Measurements from ENCODE around the gene C1QTNF9. TPM values are rescaled to one million over a fixed set of nuclear protein-coding genes. Genes with fewer than 3 reads are reported as not detected.

Gene C1QTNF9
- total and polyA plus RNA-seq, 2 of the 4 experiments (the other 2 are of a cell fraction), result 0.18 to 0.21 TPM

- Histone ChIP-seq H2AK9ac (replicated peaks; ENCODE audit: low read depth, low read length, poor library complexity) (no peak overlapping the region), H3K18ac (ENCODE audit: low read depth, low read length) (no peak overlapping the region), H3K4me1 (ENCODE audit: control insufficient read depth, insufficient read depth, low read length) (peaks cover 11% of the 10 kb centered on the region), H3K9me1 (ENCODE audit: insufficient read depth, low read length) (peaks cover 10% of the 10 kb centered on the region; the same call in 1 of the 2 replicates), H3K56ac (ENCODE audit: extremely low read depth, insufficient read depth, low read length) (no peak overlapping the region), H3K9ac (ENCODE audit: low read depth, low read length) (no peak overlapping the region), H2AFZ (replicated peaks; ENCODE audit: low read length, poor library complexity) (no peak overlapping the region), H2BK120ac (ENCODE audit: low read depth, low read length) (no peak overlapping the region), H4K20me1 (ENCODE audit: insufficient read depth, low read length) (0 out of 2 replicates have a peak, but pooled peaks cover 2% of the 10 kb centered on the region), H2BK20ac (ENCODE audit: low read depth, low read length) (no peak overlapping the region), H4K91ac (ENCODE audit: insufficient read depth, low read depth, low read length) (no peak overlapping the region), H3K23ac (ENCODE audit: low read depth, low read length) (no peak overlapping the region), H2BK5ac (ENCODE audit: low read depth, low read length, poor library complexity, severe bottlenecking) (no peak overlapping the region), H3K79me1 (ENCODE audit: low read depth in 1 of 2, low read length in 2 of 2) (peaks cover 11 to 41% of the 10 kb centered on the region in 2 experiments; a peak in 3 of 4 replicates), H3K9me3 (ENCODE audit: control insufficient read depth, insufficient read depth, low read length) (no peaks in the 10 kb centered on the region), H4K5ac (ENCODE audit: low read depth, low read length) (no peak overlapping the region), H2AK5ac (ENCODE audit: low read depth, low read length) (no peak overlapping the region), H3K27me3 (ENCODE audit: control insufficient read depth, insufficient read depth, low read length) (no peaks in the 10 kb centered on the region), H3K36me3 (ENCODE audit: control insufficient read depth, insufficient read depth, low read length) (no peaks in the 10 kb centered on the region), H3K27ac (ENCODE audit: insufficient read depth, low read length) (no peak overlapping the region), H3K4ac (ENCODE audit: low read depth, low read length) (no peak overlapping the region), H2BK15ac (ENCODE audit: low read depth, low read length) (no peak overlapping the region), H4K8ac (ENCODE audit: low read depth in 2 of 2, low read length in 2 of 2) (no peak overlapping the region), H3K4me2 (ENCODE audit: low read depth, low read length) (no peak overlapping the region), H3K4me3 (ENCODE audit: insufficient read depth, low read depth, low read length) (no peak overlapping the region), H3K14ac (replicated peaks; ENCODE audit: low read depth, low read length) (no peak overlapping the region)
- DNase-seq (no peak), ATAC-seq (ENCODE audit: low read depth) (no peak)
- TF ChIP-seq SMC3 (IDR thresholded peaks at IDR 0.05; ENCODE audit: low read depth, low read length), result no peak
- no peak for TF ChIP-seq MAZ (IDR thresholded peaks at IDR 0.05; ENCODE audit: borderline replicate concordance, low read depth, low read length)
- TF ChIP-seq MAFK (IDR thresholded peaks at IDR 0.05; ENCODE audit: low read depth, low read length), result no peak
- TF ChIP-seq RFX5 (IDR thresholded peaks at IDR 0.05; ENCODE audit: low read depth, low read length), result no peak
- TF ChIP-seq BHLHE40 (IDR thresholded peaks at IDR 0.05; ENCODE audit: low read depth, low read length), result no peak
- no peak for TF ChIP-seq CTCF (conservative IDR thresholded peaks at IDR 0.05; ENCODE audit: low read depth, low read length)
- no peak for TF ChIP-seq ELK1 (IDR thresholded peaks at IDR 0.05; ENCODE audit: borderline replicate concordance, low read depth, low read length)
- no peak for TF ChIP-seq MXI1 (IDR thresholded peaks at IDR 0.05; ENCODE audit: borderline replicate concordance, low read depth, low read length)
- TF ChIP-seq NFE2L2 (IDR thresholded peaks at IDR 0.05; ENCODE audit: low read depth, low read length), result no peak
- TF ChIP-seq POLR2A (IDR thresholded peaks at IDR 0.05; ENCODE audit: low read depth, low read length), result no peak
- no peak for TF ChIP-seq USF2 (IDR thresholded peaks at IDR 0.05; ENCODE audit: low read depth, low read length)
- no peak for TF ChIP-seq FOS (IDR thresholded peaks at IDR 0.05; ENCODE audit: low read depth, low read length)
- TF ChIP-seq RCOR1 (IDR thresholded peaks at IDR 0.05; ENCODE audit: insufficient replicate concordance, low read length), result no peak
- no peak for TF ChIP-seq RAD21 (IDR thresholded peaks at IDR 0.05; ENCODE audit: low read length)
- TF ChIP-seq CEBPB (IDR thresholded peaks at IDR 0.05; ENCODE audit: low read depth, low read length), result no peak
- TF ChIP-seq CHD1 (IDR thresholded peaks at IDR 0.05; ENCODE audit: low read depth, low read length), result no peak
- in situ Hi-C loops (cut with MboI; ENCODE audit: low sequenced_read_pairs), result no loop called here
- no CpG with 5 or more reads among the region's 3 CpGs for WGBS, 2 experiments (ENCODE audit: extremely low coverage in 2 of 2, insufficient read length in 1 of 2)
- intact Hi-C loops (cut with micrococcal nuclease), result no loop called here
- no TSS peak for BruUV-seq (replicated peaks)
- ChIA-PET POLR2A (ENCODE audit: unreplicated experiment) (no interaction called here), CTCF (no interaction called here)
- dilution Hi-C loops (cut with HindIII; ENCODE audit: low sequenced_read_pairs, unreplicated experiment), result no loop called here
These were observed 42.1 kb upstream of the C1QTNF9 start for GRCh38 chr13:24267274-24267673.

Measured in IMR-90 (cell line).